Hepatic stellate cell (primary cell): ENCODE measurements around the gene CAPS.

Experiments used
- DNase-seq: peaks from one replicate; pipeline ENCODE4 v3.0.0; 2011; ENCODE audit warnings: low spot score

The CAPS gene

GRCh38 chr19:5891938-5892771, 21.9 kb upstream of the CAPS start:
- DNase-seq: peak; percentile 70

- DNase-seq: no peak
Measured at GRCh38 chr19:5892772-5893275, 21.2 kb upstream of the CAPS start.

- DNase-seq: no peak
Measured at GRCh38 chr19:5893296-5893903, 20.7 kb upstream of the CAPS start.

- DNase-seq: no peak
Measured at GRCh38 chr19:5893907-5894703, 19.9 kb upstream of the CAPS start.

GRCh38 chr19:5894704-5895349, 19.2 kb upstream of the CAPS start:
- DNase-seq: no peak

GRCh38 chr19:5895409-5895808, 18.6 kb upstream of the CAPS start:
- DNase-seq: no peak

GRCh38 chr19:5895890-5896289, 18.2 kb upstream of the CAPS start:
- no peak for DNase-seq

- no peak for DNase-seq
Measured at GRCh38 chr19:5896365-5897076, 17.5 kb upstream of the CAPS start.

- no peak for DNase-seq
Measured at GRCh38 chr19:5897189-5897969, 16.7 kb upstream of the CAPS start.

- DNase-seq: no peak
Measured at GRCh38 chr19:5899728-5900526, 14.1 kb upstream of the CAPS start.

GRCh38 chr19:5900976-5901375, 13.1 kb upstream of the CAPS start:
- no peak for DNase-seq

GRCh38 chr19:5903056-5903623, 10.9 kb upstream of the CAPS start:
- DNase-seq: peak; percentile 68

GRCh38 chr19:5903624-5904351, 10.3 kb upstream of the CAPS start, which contains the start of gene NDUFA11:
Gene NDUFA11, minus strand, starts transcription at chr19:5903790. Its CDS starts 82 bp downstream, at chr19:5903708.
- peak; percentile 96 for DNase-seq

- DNase-seq: peak; percentile 98
Measured at GRCh38 chr19:5904352-5905113, 9.5 kb upstream of the CAPS start, which contains the start of gene VMAC. Gene VMAC, plus strand, starts transcription at chr19:5904872. Its CDS starts 19 bp downstream, at chr19:5904891.

GRCh38 chr19:5905114-5905778, 8.8 kb upstream of the CAPS start:
- DNase-seq: no peak

GRCh38 chr19:5907241-5907640, 6.8 kb upstream of the CAPS start:
- no peak for DNase-seq

GRCh38 chr19:5908773-5909442, 5.1 kb upstream of the CAPS start:
- no peak for DNase-seq
